22Rv1 (cell line): ENCODE data around the gene PDE4B.

Source experiments
- CTCF ChIP-seq: fragments of 450-650 bp; IDR thresholded peaks from 2 replicates; pipeline ENCODE4 v1.5.1; 2017; ENCODE audit warnings: mild to moderate bottlenecking
- ZFX ChIP-seq: fragments of 450-650 bp; IDR thresholded peaks from 2 replicates; pipeline ENCODE4 v1.6.1; 2017; ENCODE audit warnings: antibody characterized with exemption, borderline replicate concordance

- TF ChIP-seq CTCF: no peak
- TF ChIP-seq ZFX: no peak
These were observed 389.3 kb downstream of the PDE4B start for GRCh38 chr1:66182026-66182425.
